Colonic mucosa (tissue), 2 donors: Measurements from ENCODE around the gene ADSL. TPM values are rescaled to one million over a fixed set of nuclear protein-coding genes. Genes with fewer than 3 reads are reported as not detected.

ENCODE experiments used
- total RNA-seq, 2 donors: library from RNA; stranded (reverse); fragmentation: NEBNext Ultra II Directional in 1 of 2; extraction: Animal tissue kit (Norgen Biotek cat#: 25700) in 1 of 2; gene quantifications; one replicate each; pipeline ENCODE4 v1.2.1, GENCODE V29; 2021
- donor health status: DM: no; HTN: no; CAD: no.
- donor health status: DM: no; HTN: no; CAD: no.

ADSL gene
- total RNA-seq, 2 donors from 2014 or later: 26.4 to 47.0 TPM

Other genes starting within 250 kb of the ADSL start
- gene TNRC6B, start 168.6 kb upstream of the ADSL start, total RNA-seq: 10 to 100 TPM; 38.7 to 47.4 TPM
- gene SGSM3, start 24.1 kb downstream of the ADSL start, total RNA-seq: 100 to 1,000 TPM; 108 to 146 TPM